BJ (cell line): ENCODE data around the gene C16orf86. TPM values are rescaled to one million over a fixed set of nuclear protein-coding genes. Genes with fewer than 3 reads are reported as not detected.

ENCODE experiments used
- CTCF ChIA-PET: fragments of 350-600 bp; formaldehyde crosslinking; extraction: SDS; loops from one replicate; lab custom pipeline; 2021; ENCODE audit warnings: antibody characterized with exemption, inconsistent platforms; lab: Yijun Ruan, JAX
- POLR2A ChIA-PET: fragments of 300-600 bp; sonication (Branson Sonifier 250); formaldehyde crosslinking; extraction: SDS; loops from one replicate; lab custom pipeline; 2021; ENCODE audit warnings: antibody characterized with exemption; lab: Charles Lee
- DNase-seq: peaks from one replicate; pipeline ENCODE4 v3.0.0-alpha.2; 2011; ENCODE audit warnings: low read depth
- H3K27me3 ChIP-seq: 2 replicates; pipeline ENCODE4 v1.6.0; 2011; ENCODE audit warnings: low read length; ENCODE audit not compliant: control insufficient read depth, insufficient read depth
- H3K36me3 ChIP-seq: 2 replicates; pipeline ENCODE4 v1.5.1; 2011; ENCODE audit warnings: low read length; ENCODE audit not compliant: control insufficient read depth, insufficient read depth
- H3K4me3 ChIP-seq: 2 replicates; pipeline ENCODE4 v1.5.1; 2011; ENCODE audit warnings: low read depth, mild to moderate bottlenecking, control low read depth, low read length
- CTCF ChIP-seq: IDR thresholded peaks from 2 replicates; pipeline ENCODE4 v1.5.1; 2011; ENCODE audit warnings: low read depth, mild to moderate bottlenecking, control low read depth, inconsistent platforms, low read length, moderate library complexity; ENCODE audit not compliant: insufficient read depth
- polyA plus RNA-seq: library from polyadenylated mRNA; depleted of rRNA; stranded (reverse); fragments of >200 nt; gene quantifications from 2 replicates; pipeline ENCODE4 v1.2.3, GENCODE V29; 2011

The C16orf86 gene
- polyA plus RNA-seq, 1 experiment = 1.5 TPM

- no peaks in the 10 kb centered on the region for H3K27me3 ChIP-seq
- ChIA-PET POLR2A (no interaction called here), CTCF (interaction anchor here (1.4 to 15.6 kb wide), 3 partner anchors 10 to 116 kb away, joined by 3 to 181 read pairs (median 13); partner anchors contain the start of gene CTCF)
- H3K36me3 ChIP-seq = peaks cover 5% of the 10 kb centered on the region
- DNase-seq = no peak
- TF ChIP-seq CTCF = no peak
- H3K4me3 ChIP-seq = no peak overlapping the region
Observed at GRCh38 chr16:67637625-67638024, 29.0 kb upstream of the C16orf86 start.

GRCh38 chr16:67641779-67642708 is 24.6 kb upstream of the C16orf86 start:
- POLR2A ChIA-PET = no interaction called here
- H3K36me3 ChIP-seq = no peaks in the 10 kb centered on the region; the same call in 1 of the 2 replicates
- peaks cover 12% of the 10 kb centered on the region for H3K27me3 ChIP-seq
- no peak overlapping the region for H3K4me3 ChIP-seq
- no peak for TF ChIP-seq CTCF
- DNase-seq = no peak
- CTCF ChIA-PET = interaction anchor here (0.6 to 15.6 kb wide), 7 partner anchors 20 to 125 kb away, joined by 3 to 181 read pairs (median 4); partner anchors contain the start of gene CTCF

- Histone ChIP-seq H3K4me3 (no peak overlapping the region), H3K36me3 (no peaks in the 10 kb centered on the region; the same call in 1 of the 2 replicates), H3K27me3 (peaks cover 22% of the 10 kb centered on the region)
- no peak for DNase-seq
- no peak for TF ChIP-seq CTCF
- ChIA-PET CTCF (interaction anchor here (0.7 to 15.6 kb wide), 16 partner anchors 11 to 154 kb away, joined by 3 to 181 read pairs (median 10); partner anchors contain the start of genes ACD, CTCF and RIPOR1), POLR2A (no interaction called here)
Observed at GRCh38 chr16:67644038-67644437, 22.6 kb upstream of the C16orf86 start.

GRCh38 chr16:67645397-67646121 is 21.1 kb upstream of the C16orf86 start:
- H3K27me3 ChIP-seq = peaks cover 34% of the 10 kb centered on the region
- CTCF ChIA-PET = interaction anchor here (0.7 to 15.6 kb wide), 24 partner anchors 12 to 164 kb away, joined by 3 to 181 read pairs (median 6); partner anchors contain the start of genes ACD, ATP6V0D1, CTCF and RIPOR1
- no peak for TF ChIP-seq CTCF
- POLR2A ChIA-PET = no interaction called here
- no peak for DNase-seq
- H3K36me3 ChIP-seq = no peaks in the 10 kb centered on the region
- H3K4me3 ChIP-seq = no peak overlapping the region
